H9 (cell line): Measurements from ENCODE around the gene SYCE3. TPM values are rescaled to one million over a fixed set of nuclear protein-coding genes. Genes with fewer than 3 reads are reported as not detected.

Source experiments
- DNase-seq: peaks from one replicate; pipeline ENCODE4 v3.0.0-alpha.2; 2017
- H2AFZ ChIP-seq: one replicate; pipeline ENCODE4 v1.6.1; 2013; ENCODE audit warnings: mild to moderate bottlenecking, low read length, control low read depth, moderate library complexity
- H2AK5ac ChIP-seq: 2 replicates; pipeline ENCODE4 v1.6.1; 2013; ENCODE audit warnings: low read length, control low read depth, mixed read lengths; ENCODE audit not compliant: insufficient read length
- H2BK120ac ChIP-seq: one replicate; pipeline ENCODE4 v1.6.1; 2013; ENCODE audit warnings: low read depth, mild to moderate bottlenecking, low read length, control low read depth, inconsistent platforms; ENCODE audit not compliant: poor library complexity, severe bottlenecking
- H2BK12ac ChIP-seq: 2 replicates; pipeline ENCODE4 v1.6.1; 2013; ENCODE audit warnings: low read length, control low read depth, mixed read lengths, low read depth; ENCODE audit not compliant: insufficient read length
- H2BK15ac ChIP-seq: 2 replicates; pipeline ENCODE4 v1.6.1; 2013; ENCODE audit warnings: low read depth, low read length, control low read depth
- H2BK20ac ChIP-seq: one replicate; pipeline ENCODE4 v1.6.1; 2013; ENCODE audit warnings: low read depth, mild to moderate bottlenecking, low read length, control low read depth, inconsistent platforms; ENCODE audit not compliant: poor library complexity, severe bottlenecking
- H2BK5ac ChIP-seq: 2 replicates; pipeline ENCODE4 v1.6.1; 2013; ENCODE audit warnings: low read length, control low read depth, mixed read lengths; ENCODE audit not compliant: insufficient read length
- H3K14ac ChIP-seq: 2 replicates; pipeline ENCODE4 v1.6.1; 2013; ENCODE audit warnings: low read length, control low read depth; ENCODE audit not compliant: insufficient read depth
- H3K18ac ChIP-seq: 2 replicates; pipeline ENCODE4 v1.6.1; 2013; ENCODE audit warnings: low read depth, mild to moderate bottlenecking, mixed read lengths, low read length, control low read depth; ENCODE audit not compliant: insufficient read length
- H3K23ac ChIP-seq: 2 replicates; pipeline ENCODE4 v1.6.1; 2013; ENCODE audit warnings: low read length, control low read depth, mixed read lengths, low read depth; ENCODE audit not compliant: insufficient read length
- H3K23me2 ChIP-seq: 2 replicates; pipeline ENCODE4 v1.6.1; 2013; ENCODE audit warnings: low read depth, mild to moderate bottlenecking, mixed read lengths, low read length, control low read depth; ENCODE audit not compliant: insufficient read length, poor library complexity, severe bottlenecking
- H3K27ac ChIP-seq: 2 replicates; pipeline ENCODE4 v1.5.1; 2013; ENCODE audit warnings: low read length, control low read depth, mixed read lengths, low read depth; ENCODE audit not compliant: insufficient read length
- H3K27me3 ChIP-seq: 2 replicates; pipeline ENCODE4 v1.6.1; 2013; ENCODE audit warnings: low read length, control low read depth, inconsistent platforms; ENCODE audit not compliant: insufficient read depth
- H3K4ac ChIP-seq: 2 replicates; pipeline ENCODE4 v1.6.1; 2013; ENCODE audit warnings: low read depth, mild to moderate bottlenecking, control low read depth, inconsistent platforms, low read length, moderate library complexity
- H3K4me1 ChIP-seq: 2 replicates; pipeline ENCODE4 v1.6.1; 2013; ENCODE audit warnings: low read length, control low read depth, inconsistent platforms; ENCODE audit not compliant: insufficient read depth
- H3K4me2 ChIP-seq: 2 replicates; pipeline ENCODE4 v1.6.1; 2013; ENCODE audit warnings: low read length, control low read depth, mixed read lengths; ENCODE audit not compliant: insufficient read length, insufficient read depth
- H3K56ac ChIP-seq: 2 replicates; pipeline ENCODE4 v1.6.1; 2013; ENCODE audit warnings: low read depth, mild to moderate bottlenecking, mixed read lengths, low read length, control low read depth; ENCODE audit not compliant: insufficient read length
- H3K79me1 ChIP-seq: 2 replicates; pipeline ENCODE4 v1.6.1; 2013; ENCODE audit warnings: low read depth, mild to moderate bottlenecking, moderate library complexity, low read length, control low read depth, inconsistent platforms; ENCODE audit not compliant: insufficient read depth, poor library complexity, severe bottlenecking
- H3K79me2 ChIP-seq: 2 replicates; pipeline ENCODE4 v1.6.1; 2013; ENCODE audit warnings: low read length, control low read depth, inconsistent platforms; ENCODE audit not compliant: insufficient read depth
- H3K9ac ChIP-seq: 2 replicates; pipeline ENCODE4 v1.6.1; 2013; ENCODE audit warnings: low read length, control low read depth, mixed read lengths; ENCODE audit not compliant: insufficient read length; ENCODE audit errors: extremely low read depth
- H3K9me3 ChIP-seq: one replicate; pipeline ENCODE4 v1.6.1; 2013; ENCODE audit warnings: low read depth, low read length, inconsistent platforms; ENCODE audit not compliant: control insufficient read depth
- H3T11ph ChIP-seq: one replicate; pipeline ENCODE4 v1.6.1; 2013; ENCODE audit warnings: mild to moderate bottlenecking, low read length, control low read depth, inconsistent platforms
- H4K20me1 ChIP-seq: one replicate; pipeline ENCODE4 v1.6.1; 2013; ENCODE audit not compliant: control insufficient read depth, insufficient read length, insufficient read depth
- H4K5ac ChIP-seq: 2 replicates; pipeline ENCODE4 v1.6.1; 2013; ENCODE audit warnings: low read depth, mild to moderate bottlenecking, mixed read lengths, low read length, control low read depth; ENCODE audit not compliant: insufficient read length
- H4K8ac ChIP-seq: replicated peaks from 2 replicates; pipeline ENCODE4 v1.6.1; 2013; ENCODE audit warnings: low read length, control low read depth, mixed read lengths, low read depth; ENCODE audit not compliant: insufficient read length
- H4K91ac ChIP-seq: 2 replicates; pipeline ENCODE4 v1.6.1; 2013; ENCODE audit warnings: low read depth, mild to moderate bottlenecking, moderate library complexity, mixed read lengths, low read length, control low read depth; ENCODE audit not compliant: insufficient read length
- H3K27ac Mint-ChIP-seq, 3 experiments: 2 replicates in 2 of 3; 3 replicates in 1 of 3; pipeline ENCODE4 v1.8.0; 2020 to 2021; ENCODE audit warnings: mixed read lengths in 3 of 3, mild to moderate bottlenecking in 1 of 3, moderate library complexity in 1 of 3
- H3K27me3 Mint-ChIP-seq: 2 replicates; pipeline ENCODE4 v1.8.0; 2021; ENCODE audit warnings: low read depth, mild to moderate bottlenecking, moderate library complexity, mixed read lengths
- H3K36me3 Mint-ChIP-seq, 3 experiments: 2 replicates in 2 of 3; 3 replicates in 1 of 3; pipeline ENCODE4 v1.8.0; 2020 to 2021; ENCODE audit warnings: low read depth in 3 of 3, mixed read lengths in 3 of 3; ENCODE audit not compliant: insufficient read depth in 1 of 3
- H3K4me1 Mint-ChIP-seq, 2 experiments: 2 replicates each; pipeline ENCODE4 v1.8.0; 2020; ENCODE audit warnings: mixed read lengths in 2 of 2
- H3K4me3 Mint-ChIP-seq, 2 experiments: 2 replicates in 1 of 2; 3 replicates in 1 of 2; pipeline ENCODE4 v1.8.0; 2020 to 2021; ENCODE audit warnings: mild to moderate bottlenecking in 2 of 2, mixed read lengths in 2 of 2, moderate library complexity in 1 of 2
- H3K9me3 Mint-ChIP-seq, 2 experiments: 2 replicates in 1 of 2; 3 replicates in 1 of 2; pipeline ENCODE4 v1.8.0; 2020; ENCODE audit warnings: mild to moderate bottlenecking in 2 of 2, mixed read lengths in 2 of 2, moderate library complexity in 1 of 2
- CTCF ChIP-seq: fragments of 200-600 bp; sonication (generic); conservative IDR thresholded peaks from 3 replicates; pipeline ENCODE4 v1.8.0; 2021; ENCODE audit warnings: antibody characterized with exemption, mild to moderate bottlenecking
- WGBS: extraction: QIAGEN DNeasy Blood & Tissue Kit; methylation state at CpG from one replicate; pipeline ENCODE4 v1.1.7; 2013; ENCODE audit warnings: missing lambda C conversion rate, low lambda C conversion rate, mixed read lengths; ENCODE audit not compliant: insufficient read length; ENCODE audit errors: extremely low coverage; 5-methylcytosine and 5-hydroxymethylcytosine counted together
- total RNA-seq: library from RNA; stranded (reverse); gene quantifications from 2 replicates; pipeline ENCODE4 v1.2.1, GENCODE V29; 2021

SYCE3 gene
- total RNA-seq, 1 experiment from 2014 or later: 0.85 TPM

GRCh38 chr22:50584106-50585096 lies 21.7 kb upstream of the SYCE3 start:
- no peaks in the 10 kb centered on the region for H3K27me3 ChIP-seq
- no peak overlapping the region for H4K5ac ChIP-seq
- Mint-ChIP-seq H3K4me3 (peak overlapping the region; percentile 80 to 89), H3K4me1 (peaks cover 14 to 23% of the 10 kb centered on the region in 2 experiments), H3K9me3 (no peaks in the 10 kb centered on the region), H3K36me3 (peaks cover 4 to 13% (median 12%) of the 10 kb centered on the region in 3 experiments; a peak in 6 of 7 replicates), H3K27ac (no peak overlapping the region; a peak in 1 of 7 replicates), H3K27me3 (peaks cover 9% of the 10 kb centered on the region)
- H4K91ac ChIP-seq: no peak overlapping the region
- H2AK5ac ChIP-seq: no peak overlapping the region
- H4K20me1 ChIP-seq: no peaks in the 10 kb centered on the region
- H3K4ac ChIP-seq: no peak overlapping the region
- H3K79me1 ChIP-seq: peaks cover 4% of the 10 kb centered on the region
- peaks cover 2% of the 10 kb centered on the region; the same call in 1 of the 2 replicates for H3K4me1 ChIP-seq
- no peak overlapping the region for H2BK120ac ChIP-seq
- no CpG with 5 or more reads among the region's 23 CpGs for WGBS
- no peak overlapping the region for H3K9ac ChIP-seq
- no peak overlapping the region for H3K23ac ChIP-seq
- H3K18ac ChIP-seq: no peak overlapping the region
- H3K56ac ChIP-seq: no peak overlapping the region
- H4K8ac ChIP-seq: no peak overlapping the region
- no peak overlapping the region for H2BK12ac ChIP-seq
- TF ChIP-seq CTCF: no peak
- no peak overlapping the region for H2AFZ ChIP-seq
- DNase-seq: no peak
- no peak overlapping the region for H3K4me2 ChIP-seq
- no peak overlapping the region for H3T11ph ChIP-seq
- no peak overlapping the region for H2BK5ac ChIP-seq
- no peak overlapping the region for H3K27ac ChIP-seq
- H3K14ac ChIP-seq: no peak overlapping the region
- H3K9me3 ChIP-seq: no peaks in the 10 kb centered on the region
- H3K79me2 ChIP-seq: no peaks in the 10 kb centered on the region
- no peaks in the 10 kb centered on the region for H3K23me2 ChIP-seq
- no peak overlapping the region for H2BK20ac ChIP-seq
- H2BK15ac ChIP-seq: no peak overlapping the region
